ENCODE data around the gene FIGNL2.

Gene FIGNL2

DNA sequence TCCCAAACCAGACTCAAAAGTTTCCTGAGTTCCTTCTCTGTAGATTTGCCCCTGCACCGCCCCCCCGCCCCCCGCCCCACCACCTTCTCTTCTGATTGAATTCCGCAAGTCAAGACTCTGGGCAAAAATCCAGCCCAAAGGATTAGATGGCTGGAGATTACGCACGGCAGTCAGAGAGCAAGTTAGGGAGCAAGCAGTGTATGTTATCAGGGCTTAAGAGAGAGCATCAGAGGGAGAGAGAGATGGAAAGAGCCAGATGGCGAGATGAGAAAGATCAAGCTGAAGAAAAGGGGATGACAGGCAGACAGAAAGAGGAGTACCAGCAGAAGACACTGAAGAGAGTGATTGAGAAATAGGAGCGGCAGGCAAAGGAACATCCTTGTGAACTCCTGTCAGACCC lies 25.5 kb upstream of the FIGNL2 start:
- peak; percentile 93 to 96 for DNase-seq

DNA sequence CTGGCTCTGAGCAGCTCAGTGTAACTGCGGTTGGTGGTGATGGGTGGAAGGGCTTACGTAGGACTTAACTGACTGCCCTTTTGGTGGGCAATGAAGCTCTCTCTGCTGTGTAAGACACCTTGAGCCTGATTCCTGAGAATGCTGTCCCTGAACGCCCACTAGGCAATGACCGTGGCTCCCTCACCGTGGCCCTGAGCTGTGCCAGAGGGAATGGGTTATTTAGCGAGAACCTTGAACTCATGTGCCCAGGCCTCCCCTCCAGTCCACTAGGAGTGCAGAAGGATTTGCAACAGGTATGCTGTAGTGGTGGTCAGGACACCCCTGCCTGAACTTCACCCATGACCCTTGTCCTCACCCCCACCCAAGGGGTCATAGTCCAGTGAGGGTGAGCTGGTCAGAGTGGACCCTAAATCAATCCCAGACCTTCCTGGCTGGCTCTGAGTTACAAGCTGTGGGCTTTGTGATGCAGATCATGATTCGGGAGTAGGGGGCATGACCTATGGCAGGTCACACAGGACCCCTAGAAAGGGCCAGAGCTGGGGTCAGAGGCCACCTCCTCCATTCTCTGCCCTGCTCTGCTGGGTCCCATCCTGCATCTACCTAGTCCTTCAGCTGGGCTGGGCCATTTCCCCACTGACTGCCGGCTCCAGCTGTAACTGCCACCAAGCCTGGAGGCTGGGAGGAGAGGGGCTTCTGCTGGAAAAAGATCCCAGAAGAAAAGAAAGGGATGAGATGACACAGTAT lies 24.9 kb upstream of the FIGNL2 start:
- no peak for DNase-seq

DNA sequence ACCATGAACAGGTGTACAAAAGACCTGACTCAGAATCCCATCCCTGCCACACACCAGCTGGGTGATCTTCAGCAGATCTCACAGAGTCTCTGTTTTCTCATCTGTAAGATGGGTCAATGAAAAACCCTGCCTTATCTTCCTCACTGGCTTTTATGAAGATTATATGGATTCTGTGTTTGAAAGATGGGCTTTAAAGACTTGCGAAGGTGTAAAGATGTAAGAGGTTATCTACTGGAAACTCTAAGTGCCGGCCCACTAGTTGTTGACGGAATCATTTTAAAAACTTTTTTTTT lies 24.1 kb upstream of the FIGNL2 start:
- DNase-seq = no peak

DNA sequence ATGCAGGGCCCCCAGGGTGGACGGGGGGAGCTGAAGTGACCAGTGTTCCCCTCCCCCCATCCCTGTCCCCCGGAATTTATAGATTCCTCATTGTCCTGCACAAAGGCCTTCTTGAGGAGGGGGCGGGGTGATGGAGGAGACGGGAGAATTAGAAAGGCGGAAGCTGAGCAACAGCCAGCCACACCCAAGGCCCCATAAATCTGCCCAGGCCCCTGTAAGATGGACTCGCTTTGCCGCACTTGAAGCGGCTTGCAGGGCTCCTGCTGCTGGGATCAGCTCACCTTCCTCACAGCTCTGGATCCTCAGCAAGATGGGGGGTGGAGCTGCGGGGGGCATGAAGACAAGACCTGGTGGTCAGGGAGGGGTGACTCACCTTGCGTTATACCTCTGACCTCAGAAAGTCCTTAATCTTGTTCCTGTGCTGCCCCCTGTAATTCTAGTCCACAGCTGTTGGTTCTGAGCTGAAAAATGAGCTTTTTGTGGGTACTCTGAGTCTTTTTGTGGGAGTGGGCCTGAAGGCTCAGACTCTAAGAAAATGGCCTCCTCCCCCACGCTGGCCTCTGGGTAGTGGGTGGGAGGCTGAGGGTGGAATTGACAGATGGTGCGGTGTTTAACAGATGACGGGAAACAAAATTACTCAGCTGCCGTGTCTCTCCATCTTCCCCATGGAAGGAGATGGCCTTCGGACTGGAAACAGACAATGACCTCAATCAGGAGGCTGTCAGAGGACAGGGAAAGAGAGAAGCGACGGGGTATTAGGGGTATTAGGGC lies 23.6 kb upstream of the FIGNL2 start:
- peak; percentile 35 to 79 for DNase-seq

DNA sequence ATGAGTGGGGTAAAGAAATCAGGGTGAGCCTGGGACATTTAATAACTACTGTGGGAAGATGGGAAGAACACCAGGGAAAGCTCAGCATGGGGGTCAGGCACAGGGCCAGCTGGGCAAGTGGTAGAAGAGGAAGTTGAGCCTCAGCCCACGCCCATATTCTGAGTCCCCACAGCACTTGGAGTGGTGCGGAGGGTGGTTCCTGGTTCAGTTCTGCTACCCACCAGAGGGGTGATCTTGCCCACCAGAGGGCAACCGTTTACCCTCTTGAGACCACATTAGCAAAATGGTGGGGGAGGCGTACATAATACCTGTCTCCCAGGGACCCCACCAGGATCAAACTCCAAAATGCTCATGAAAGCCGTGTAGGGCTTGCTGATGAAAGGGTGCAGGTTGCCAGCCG lies 22.6 kb upstream of the FIGNL2 start:
- peak; percentile 14 to 30 for DNase-seq

DNA sequence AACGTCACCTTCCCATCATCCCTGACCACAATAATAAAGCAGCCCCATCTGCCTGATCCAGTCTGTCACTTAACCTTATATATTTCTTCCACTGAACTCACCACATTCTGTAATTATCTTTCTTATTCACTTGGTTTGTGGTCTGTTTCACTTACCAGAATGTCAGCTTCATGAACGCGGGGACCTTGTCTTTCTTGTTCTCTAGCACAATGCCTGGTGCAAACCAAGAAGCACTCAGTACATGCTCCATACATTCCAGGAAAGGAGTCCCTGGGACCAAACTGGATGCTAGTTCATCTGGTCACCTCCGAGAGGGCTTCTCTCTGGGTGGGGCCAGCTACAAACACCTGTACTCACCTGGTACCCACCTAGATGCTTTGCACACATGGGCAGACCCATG lies 22.0 kb upstream of the FIGNL2 start:
- DNase-seq = no peak

DNA sequence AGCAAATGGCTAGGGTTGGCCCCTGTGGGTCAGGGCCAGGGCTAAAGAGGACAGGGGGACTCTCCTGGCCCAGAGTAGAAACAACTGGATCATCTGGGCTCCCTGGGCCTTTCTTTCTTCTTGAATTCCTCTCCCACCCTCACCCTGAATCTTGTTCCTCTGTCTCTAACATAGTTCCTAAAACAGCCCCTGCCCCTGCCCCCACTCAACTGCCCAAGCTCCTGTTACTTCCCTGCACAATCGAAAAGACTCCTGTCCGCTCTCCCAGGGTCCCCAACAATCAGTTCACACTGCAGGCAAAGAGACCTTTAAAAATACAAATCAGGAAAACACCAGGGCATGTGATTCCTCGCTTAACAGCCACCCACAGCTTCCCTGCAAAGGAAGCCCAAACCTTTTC lies 21.4 kb upstream of the FIGNL2 start:
- no peak for DNase-seq

DNA sequence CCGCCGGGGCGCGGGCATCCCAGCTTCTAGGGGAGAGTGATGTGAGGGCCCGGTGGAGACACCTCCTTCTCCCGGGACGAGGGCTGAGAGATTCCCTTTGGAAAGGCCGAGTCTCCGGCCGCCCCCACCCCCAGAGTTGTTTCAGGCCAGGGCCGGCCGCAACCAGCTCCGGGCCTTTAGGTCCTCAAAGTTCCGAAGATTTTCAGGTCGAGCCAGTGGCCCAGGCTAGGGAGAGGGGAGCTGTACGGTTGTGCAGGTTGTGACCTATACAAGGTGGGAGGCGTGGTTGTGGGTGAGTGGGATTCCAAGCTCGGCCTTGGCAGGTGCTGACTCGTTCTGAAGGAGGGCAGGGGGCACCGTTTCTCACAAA lies 21.0 kb upstream of the FIGNL2 start:
- peak in 1 of 2 experiments; percentile 14 for DNase-seq

DNA sequence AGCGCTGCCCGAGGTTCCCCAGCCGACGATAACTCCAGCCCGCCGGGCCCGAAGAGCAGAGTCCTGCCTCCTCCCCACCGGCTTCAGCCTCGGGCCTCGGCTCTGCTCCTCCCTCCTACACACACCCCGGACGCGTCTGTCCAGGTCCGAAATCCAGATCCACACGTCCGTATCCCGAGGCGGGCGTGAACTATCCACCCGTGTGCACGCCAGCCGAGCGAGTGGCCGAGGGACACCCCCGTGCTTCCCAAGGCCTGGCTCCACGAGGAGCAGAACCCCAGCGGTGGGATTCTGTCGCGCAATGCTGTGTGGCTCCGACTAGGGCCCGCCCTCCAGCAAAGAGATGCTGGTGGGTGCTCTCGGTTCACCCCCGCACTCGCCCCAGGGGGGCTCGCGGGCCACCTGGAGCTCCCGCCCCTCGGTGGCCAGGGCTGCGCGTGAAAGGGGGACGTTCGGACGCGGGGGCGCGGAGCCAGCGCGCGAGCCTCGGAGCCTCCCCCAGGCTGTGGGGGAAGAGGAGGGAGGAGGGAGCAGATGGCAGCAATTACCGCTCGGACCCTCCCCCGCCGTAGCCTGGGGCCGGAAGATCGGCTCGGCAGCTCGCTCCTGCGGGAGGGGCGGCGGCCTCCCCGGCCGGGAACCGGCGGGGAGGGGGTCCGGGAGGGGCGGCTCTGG lies 20.4 kb upstream of the FIGNL2 start:
- peak; percentile 34 to 70 for DNase-seq

DNA sequence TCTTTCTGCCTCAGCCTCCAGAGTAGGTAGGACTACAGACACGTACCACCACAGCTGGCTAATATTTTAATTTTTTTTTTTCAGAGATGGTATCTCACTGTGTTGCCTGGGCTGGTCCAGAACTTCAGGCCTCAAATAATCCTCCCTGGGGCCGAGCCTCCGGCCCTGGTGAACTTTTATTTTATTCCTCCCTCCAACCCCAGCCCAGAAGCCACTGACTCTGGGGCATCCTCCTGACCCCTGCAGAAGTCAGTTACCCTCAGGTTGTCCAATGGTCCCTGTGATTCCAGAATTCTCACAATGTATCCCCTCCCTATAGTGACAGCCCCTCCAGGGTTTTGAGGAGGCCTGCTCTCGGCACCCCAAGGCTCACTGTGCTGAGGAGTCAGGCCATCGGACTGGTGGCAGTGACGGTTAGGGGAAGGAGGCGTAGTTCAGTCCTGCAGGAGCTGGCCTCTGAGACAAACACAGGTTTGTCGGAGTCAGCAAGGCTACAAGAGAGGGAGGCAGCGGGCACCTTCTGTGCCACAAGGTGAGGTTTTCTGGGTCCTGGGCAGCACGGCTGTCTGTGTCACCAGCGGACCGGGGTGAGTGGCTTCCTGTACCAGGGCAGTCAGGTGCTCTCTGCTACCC lies 19.4 kb upstream of the FIGNL2 start:
- no peak for DNase-seq

DNA sequence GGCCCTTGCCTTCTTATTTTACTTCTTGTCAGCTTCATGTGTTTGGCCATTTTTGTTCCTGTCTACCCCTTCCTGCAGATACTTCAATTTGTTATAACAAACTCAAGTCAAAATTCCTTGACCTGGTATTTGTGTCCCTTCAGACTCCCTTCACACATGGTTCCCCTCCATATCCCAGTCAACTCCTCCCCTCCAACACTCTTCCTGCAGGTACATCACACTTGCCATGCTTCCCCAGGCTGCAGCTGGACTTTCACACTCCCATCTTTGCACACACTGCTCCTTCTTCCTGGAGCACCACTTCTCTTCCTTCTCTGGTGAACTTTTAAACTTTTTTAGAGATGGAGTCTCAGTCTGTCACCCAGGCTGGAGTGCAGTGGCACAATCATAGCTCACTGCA lies 18.9 kb upstream of the FIGNL2 start:
- no peak for DNase-seq

DNA sequence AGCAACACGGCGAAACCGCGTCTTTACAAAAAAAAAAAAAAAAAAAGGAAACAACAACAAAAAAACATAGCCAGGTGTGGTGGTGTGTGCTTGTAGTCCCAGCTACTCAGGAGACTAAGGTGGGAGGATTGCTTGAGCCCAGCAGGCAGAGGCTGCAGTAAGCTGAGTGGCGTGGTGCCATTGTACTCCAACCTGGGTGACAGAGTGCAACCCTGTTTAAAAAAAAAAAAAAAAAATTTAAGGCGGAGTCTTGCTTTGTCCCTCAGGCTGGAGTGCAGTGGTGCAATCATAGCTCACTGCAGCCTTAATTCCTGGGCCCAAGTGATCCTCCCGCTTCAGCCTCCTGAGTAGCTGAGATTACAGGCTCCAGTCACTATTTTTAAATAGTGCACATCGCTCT lies 18.2 kb upstream of the FIGNL2 start:
- no peak for DNase-seq

DNA sequence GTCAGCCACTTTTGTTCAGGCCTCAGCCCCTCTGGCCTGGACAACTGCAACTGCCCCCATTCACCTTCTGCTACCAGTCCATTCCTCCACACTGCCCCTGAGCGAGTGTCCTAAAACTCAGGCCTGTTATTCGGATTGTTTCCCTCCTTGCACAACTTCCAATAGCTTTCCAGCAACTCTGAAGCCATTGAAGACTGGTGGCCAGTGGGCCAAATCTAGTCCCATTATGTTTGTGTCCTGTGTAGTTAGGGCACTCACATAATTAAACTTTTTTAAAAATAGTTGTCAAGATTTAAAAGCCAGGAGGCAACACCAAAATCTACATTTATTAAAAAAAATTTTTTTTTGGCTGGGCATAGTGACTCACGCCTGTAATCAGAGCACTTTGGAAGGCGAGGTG lies 17.8 kb upstream of the FIGNL2 start:
- DNase-seq = no peak

DNA sequence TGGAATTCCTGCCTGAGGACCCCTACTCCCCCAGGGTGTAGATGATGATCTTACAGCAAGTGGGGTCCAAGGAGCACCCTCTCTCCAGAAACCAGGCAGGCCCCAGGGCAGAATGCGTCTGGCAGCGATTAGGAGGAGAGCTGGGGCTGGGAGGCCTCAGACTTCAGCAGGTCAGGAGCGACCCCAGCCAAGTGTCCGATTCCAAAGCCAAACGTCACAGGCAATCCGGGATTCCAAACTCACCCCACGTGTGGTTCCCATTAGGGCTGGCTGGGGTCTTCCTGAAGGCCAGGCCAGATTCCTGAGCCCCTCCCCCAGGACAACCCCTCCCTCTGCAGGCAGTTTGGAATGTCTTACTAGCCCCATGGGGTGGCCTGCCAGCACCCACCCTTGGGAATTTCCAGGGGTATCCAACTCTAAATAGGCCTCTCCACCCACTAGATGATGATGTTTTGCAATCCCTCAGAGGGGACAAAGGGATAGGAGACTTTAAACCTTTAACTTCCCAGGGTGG lies 17.3 kb upstream of the FIGNL2 start:
- DNase-seq = no peak

DNA sequence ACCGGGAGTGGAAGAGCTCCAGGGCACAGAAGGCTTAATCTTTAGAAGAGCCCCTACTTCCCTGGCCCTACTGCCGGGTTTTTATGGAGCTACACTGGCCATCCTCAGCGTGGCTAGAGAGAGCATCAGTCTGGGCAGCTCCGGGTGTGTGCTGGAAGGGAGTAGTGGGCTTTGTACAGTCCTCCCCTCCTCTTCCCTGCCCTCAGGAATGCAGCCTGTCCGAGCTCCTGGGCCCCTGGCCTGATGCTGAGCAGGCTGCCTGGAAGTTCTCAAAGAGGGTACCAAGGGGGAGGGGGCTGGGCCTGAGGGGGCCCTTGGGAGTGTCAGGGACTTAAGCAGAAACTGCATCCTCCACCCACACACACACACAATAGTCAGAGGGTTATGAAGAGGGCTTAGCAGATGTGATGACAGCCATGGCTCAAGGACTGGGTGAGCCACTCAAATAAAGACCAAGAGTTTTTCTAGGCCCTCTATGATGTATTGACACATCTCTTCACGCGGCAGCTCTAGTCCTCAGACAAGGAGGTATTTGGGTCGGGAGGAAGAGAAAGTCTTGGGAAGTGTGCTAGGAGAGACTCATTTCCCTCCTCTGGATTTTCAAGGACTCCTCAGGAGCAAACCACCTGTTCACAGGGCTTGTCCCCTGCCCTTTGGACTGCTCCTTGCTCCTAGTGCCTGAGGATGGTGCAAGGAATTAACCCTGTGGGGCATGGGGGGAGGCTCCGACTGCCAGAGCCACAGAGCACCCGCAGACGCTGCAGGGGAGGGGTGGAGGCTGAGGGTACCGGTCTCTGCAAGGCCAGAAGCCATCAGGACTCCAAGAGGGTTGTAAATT lies 16.5 kb upstream of the FIGNL2 start:
- peak; percentile 62 to 78 for DNase-seq

DNA sequence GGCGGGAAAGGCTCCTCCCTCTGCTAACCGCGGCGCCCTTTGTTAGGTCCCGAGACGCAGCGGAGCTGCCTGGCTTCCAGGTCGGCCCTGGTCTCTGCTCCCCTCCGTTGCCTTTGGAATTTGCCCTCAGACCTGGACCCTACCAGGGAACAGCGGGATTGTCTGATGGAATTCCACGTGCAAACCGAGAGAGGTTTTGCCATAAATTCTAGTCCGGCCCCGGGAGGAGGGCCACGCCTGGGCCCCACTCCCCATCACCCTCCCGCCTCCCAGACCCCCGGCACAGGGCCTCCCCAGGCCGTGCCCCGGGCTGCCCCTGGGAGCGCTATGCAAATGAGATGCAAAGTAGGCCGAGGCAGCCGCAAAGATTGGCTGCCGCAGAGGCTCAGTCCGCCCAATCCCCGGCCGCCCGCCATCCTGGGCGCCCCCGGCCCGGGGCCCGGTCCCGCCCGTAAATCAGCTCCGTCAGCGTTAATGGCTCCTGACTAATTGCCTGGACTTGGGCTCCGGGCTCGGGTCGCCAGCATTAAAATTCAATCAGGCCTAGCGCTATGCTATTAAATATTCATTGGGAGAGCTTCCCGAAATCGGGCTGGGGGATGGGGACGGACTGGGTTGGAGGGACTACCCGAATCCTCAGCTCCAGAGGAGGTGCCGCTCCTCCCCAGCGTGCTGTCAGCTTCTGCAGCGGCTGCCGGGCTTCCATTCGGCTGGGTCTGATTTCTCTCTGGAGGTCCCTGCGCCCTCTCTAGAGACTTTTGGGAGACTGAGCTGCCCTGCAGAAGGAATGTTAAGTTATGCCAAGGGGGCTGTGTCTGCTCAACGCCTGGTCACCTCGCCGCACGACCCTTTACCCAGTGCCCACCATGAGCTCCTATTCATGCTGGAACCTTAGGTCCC lies 15.7 kb upstream of the FIGNL2 start:
- DNase-seq = peak; percentile 67 to 85

DNA sequence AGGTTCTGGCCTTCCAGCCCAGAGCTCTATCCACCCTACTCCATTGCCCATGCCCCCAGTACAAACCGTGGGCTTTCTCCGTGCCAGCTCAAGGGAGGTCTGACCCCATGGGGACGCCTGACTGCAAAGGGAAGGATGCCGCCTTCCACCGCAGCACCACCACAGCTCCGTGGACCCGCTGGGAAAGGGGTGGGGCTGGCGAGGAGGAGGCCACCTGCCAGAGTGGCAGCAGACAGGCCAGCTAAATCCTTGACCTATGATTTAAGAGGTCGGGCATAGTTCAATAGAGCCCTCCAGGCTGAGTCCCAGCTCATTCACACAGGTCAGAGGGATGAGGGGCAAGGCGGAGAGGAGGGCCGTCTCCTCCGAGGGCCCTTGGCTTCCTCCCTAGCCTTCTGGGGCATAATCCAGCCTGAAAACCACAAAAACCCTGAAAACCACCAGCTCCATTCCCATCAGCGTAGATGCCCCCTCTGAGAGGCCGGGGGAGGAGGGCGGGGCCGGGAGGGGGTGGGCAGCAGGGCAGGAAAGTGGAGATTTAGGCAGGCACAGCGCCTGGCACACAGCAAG lies 14.9 kb upstream of the FIGNL2 start:
- DNase-seq = peak in 1 of 2 experiments; percentile 52

DNA sequence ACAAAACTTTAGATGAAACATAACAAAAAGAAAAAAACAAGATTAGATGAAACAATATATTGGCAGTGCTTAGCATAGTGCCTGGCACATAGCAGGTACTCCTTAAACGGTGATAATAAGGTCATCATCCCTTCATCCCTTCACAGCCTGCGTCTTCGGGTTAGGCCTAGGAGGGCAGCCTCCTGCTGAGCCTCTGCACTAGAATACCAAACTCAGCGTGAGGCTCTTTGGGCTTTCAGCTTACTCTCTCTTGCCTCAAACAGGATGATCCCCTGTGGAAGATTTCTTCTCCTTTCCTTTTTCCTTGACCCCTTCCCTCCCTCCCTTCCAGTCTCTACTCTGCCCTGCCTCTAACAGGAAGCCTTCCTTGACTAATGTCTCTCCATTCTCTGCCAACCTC lies 14.4 kb upstream of the FIGNL2 start:
- peak in 1 of 2 experiments; percentile 21 for DNase-seq

DNA sequence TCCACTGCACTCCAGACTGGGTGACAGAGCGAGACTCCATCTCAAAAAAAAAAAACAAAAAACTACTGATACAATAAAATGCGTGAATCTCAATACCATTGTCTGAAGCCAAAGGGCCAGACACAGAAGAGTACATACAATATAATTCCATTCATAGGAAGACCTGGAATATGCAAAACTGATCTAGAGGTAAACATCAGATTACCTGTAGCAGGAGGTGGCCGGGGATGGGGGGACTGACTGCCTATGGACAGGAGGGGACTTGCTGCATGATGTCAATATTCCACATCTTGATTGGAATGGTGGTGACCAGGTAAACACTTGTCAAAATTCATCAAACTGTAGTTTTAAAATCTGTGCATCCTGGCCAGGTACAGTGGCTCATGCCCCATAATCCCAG lies 12.5 kb upstream of the FIGNL2 start:
- DNase-seq = no peak

DNA sequence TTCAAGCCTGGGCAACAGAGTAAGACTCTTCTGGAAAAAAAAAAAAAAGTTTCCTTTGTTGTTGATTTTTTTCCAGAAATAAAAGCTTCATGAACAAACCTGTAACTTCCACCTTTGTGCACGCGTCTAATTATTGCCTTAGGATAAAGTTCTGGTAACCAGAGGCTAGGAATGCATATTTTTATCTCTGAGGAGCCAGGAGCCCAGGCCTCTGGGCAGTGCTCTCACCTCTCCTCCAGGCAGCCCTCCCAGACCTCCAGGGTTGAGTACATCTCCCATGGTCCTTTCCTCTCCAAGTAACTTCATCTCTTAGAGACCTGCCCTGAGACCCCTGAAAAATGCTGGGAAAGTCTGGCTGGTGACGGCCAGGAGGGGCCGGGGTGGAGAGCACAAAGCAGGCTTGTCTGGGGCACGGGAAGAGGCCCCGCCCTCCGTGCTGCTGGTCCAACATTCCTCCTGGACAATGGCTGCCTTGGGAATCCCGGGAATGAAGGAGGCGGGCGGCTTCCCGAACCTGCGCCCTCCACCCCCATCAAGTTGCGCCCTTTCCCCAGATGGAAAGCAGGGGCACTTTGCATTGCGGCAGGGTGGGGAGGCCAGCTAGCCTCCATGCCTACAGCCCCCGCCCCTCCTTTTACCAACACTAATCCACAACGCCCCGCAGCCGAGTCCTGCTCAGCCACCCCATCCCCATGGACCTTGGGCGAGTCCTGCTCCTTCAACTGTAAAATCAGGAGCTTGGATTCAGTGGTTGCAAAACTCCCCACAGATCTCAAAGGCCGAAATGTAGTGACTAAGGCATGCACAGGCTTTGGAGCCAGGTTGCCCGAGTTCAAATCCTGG lies 7.3 kb upstream of the FIGNL2 start:
- no peak for DNase-seq
